Trophoblast cell (in vitro differentiated cells and primary cell): ENCODE measurements around the gene DRC7.

Experiments
- DNase-seq, 2 donors: peaks; one replicate each; pipeline ENCODE4 v3.0.0-alpha.2; 2016
- H2AFZ ChIP-seq: 2 replicates; pipeline ENCODE4 v1.6.1; 2013; ENCODE audit warnings: low read length, moderate library complexity, mild to moderate bottlenecking; ENCODE audit not compliant: insufficient read depth, poor library complexity
- H2AK5ac ChIP-seq: 2 replicates; pipeline ENCODE4 v1.6.1; 2013; ENCODE audit warnings: mild to moderate bottlenecking, low read length
- H2BK120ac ChIP-seq: 2 replicates; pipeline ENCODE4 v1.6.1; 2013; ENCODE audit warnings: low read length, mild to moderate bottlenecking, moderate library complexity; ENCODE audit not compliant: insufficient read depth, poor library complexity
- H2BK12ac ChIP-seq: 2 replicates; pipeline ENCODE4 v1.6.1; 2013; ENCODE audit warnings: mild to moderate bottlenecking, low read length, moderate library complexity
- H2BK5ac ChIP-seq: 2 replicates; pipeline ENCODE4 v1.6.1; 2013; ENCODE audit warnings: low read length, low read depth, moderate library complexity, mild to moderate bottlenecking; ENCODE audit not compliant: poor library complexity
- H3K14ac ChIP-seq: 2 replicates; pipeline ENCODE4 v1.6.1; 2013; ENCODE audit warnings: mild to moderate bottlenecking, low read length
- H3K18ac ChIP-seq: 2 replicates; pipeline ENCODE4 v1.6.1; 2013; ENCODE audit warnings: mild to moderate bottlenecking, low read length
- H3K23ac ChIP-seq: 2 replicates; pipeline ENCODE4 v1.6.1; 2013; ENCODE audit warnings: low read length
- H3K27ac ChIP-seq: 2 replicates; pipeline ENCODE4 v1.5.1; 2013; ENCODE audit warnings: low read depth, mild to moderate bottlenecking, inconsistent platforms, low read length, moderate library complexity
- H3K27me3 ChIP-seq: 2 replicates; pipeline ENCODE4 v1.6.1; 2013; ENCODE audit warnings: inconsistent platforms, mild to moderate bottlenecking, low read length, moderate library complexity; ENCODE audit not compliant: insufficient read depth
- H3K36me3 ChIP-seq, 2 experiments: 1 replicate in 1 of 2; 2 replicates in 1 of 2; pipeline ENCODE4 v1.6.1; 2013; ENCODE audit warnings: low read length in 2 of 2, mild to moderate bottlenecking in 2 of 2, moderate library complexity in 1 of 2; ENCODE audit not compliant: insufficient read depth in 2 of 2, control insufficient read depth in 1 of 2
- H3K4ac ChIP-seq: 2 replicates; pipeline ENCODE4 v1.6.1; 2013; ENCODE audit warnings: low read depth, mild to moderate bottlenecking, low read length, moderate library complexity
- H3K4me1 ChIP-seq, 2 experiments: 1 replicate in 1 of 2; 2 replicates in 1 of 2; pipeline ENCODE4 v1.6.1; 2013; ENCODE audit warnings: low read length in 2 of 2, mild to moderate bottlenecking in 2 of 2, moderate library complexity in 1 of 2; ENCODE audit not compliant: insufficient read depth in 2 of 2, control insufficient read depth in 1 of 2
- H3K4me2 ChIP-seq: 2 replicates; pipeline ENCODE4 v1.6.1; 2013; ENCODE audit warnings: inconsistent platforms, mild to moderate bottlenecking, low read length, moderate library complexity
- H3K4me3 ChIP-seq: 2 replicates; pipeline ENCODE4 v1.5.1; 2013; ENCODE audit warnings: mild to moderate bottlenecking, low read depth, low read length, inconsistent platforms
- H3K79me1 ChIP-seq: one replicate; pipeline ENCODE4 v1.6.1; 2013; ENCODE audit warnings: low read length
- H3K79me2 ChIP-seq: 2 replicates; pipeline ENCODE4 v1.6.1; 2013; ENCODE audit warnings: low read length, mild to moderate bottlenecking; ENCODE audit not compliant: control insufficient read depth, insufficient read depth, poor library complexity
- H3K9ac ChIP-seq: 2 replicates; pipeline ENCODE4 v1.6.1; 2013; ENCODE audit warnings: mild to moderate bottlenecking, low read length
- H3K9me3 ChIP-seq: 2 replicates; pipeline ENCODE4 v1.6.1; 2013; ENCODE audit warnings: low read depth, mild to moderate bottlenecking, control low read depth, inconsistent platforms, low read length; ENCODE audit not compliant: insufficient read depth
- H4K12ac ChIP-seq: 2 replicates; pipeline ENCODE4 v1.6.1; 2013; ENCODE audit warnings: low read depth, mild to moderate bottlenecking, low read length, moderate library complexity
- H4K8ac ChIP-seq: 2 replicates; pipeline ENCODE4 v1.6.1; 2013; ENCODE audit warnings: low read depth, mild to moderate bottlenecking, low read length, moderate library complexity
- H4K91ac ChIP-seq: one replicate; pipeline ENCODE4 v1.6.1; 2013; ENCODE audit warnings: low read depth, mild to moderate bottlenecking, low read length, moderate library complexity
- WGBS: extraction: QIAGEN DNeasy Blood & Tissue Kit; methylation state at CpG from one replicate; pipeline ENCODE4 v1.1.7; 2013; ENCODE audit warnings: missing lambda C conversion rate; ENCODE audit not compliant: insufficient read length, insufficient coverage; ENCODE audit errors: extremely low coverage; 5-methylcytosine and 5-hydroxymethylcytosine counted together

DRC7 gene

GRCh38 chr16:57681950-57682728 is 12.5 kb upstream of the DRC7 start:
- Histone ChIP-seq H3K9me3 (peaks cover 2% of the 10 kb centered on the region), H4K8ac (no peak overlapping the region), H3K36me3 (no peaks in the 10 kb centered on the region), H3K18ac (no peak overlapping the region), H4K91ac (no peak overlapping the region), H3K4me1 (no peaks in the 10 kb centered on the region), H2BK120ac (no peak overlapping the region), H3K14ac (no peak overlapping the region), H3K9ac (no peak overlapping the region), H2AFZ (no peak overlapping the region), H3K79me1 (no peaks in the 10 kb centered on the region), H3K23ac (no peak overlapping the region), H3K27me3 (no peaks in the 10 kb centered on the region), H4K12ac (no peak overlapping the region), H3K4me2 (no peak overlapping the region), H2AK5ac (no peak overlapping the region), H2BK5ac (no peak overlapping the region), H3K4ac (no peak overlapping the region), H3K4me3 (no peak overlapping the region), H2BK12ac (no peak overlapping the region), H3K27ac (no peak overlapping the region), H3K79me2 (no peaks in the 10 kb centered on the region)
- DNase-seq = no peak
- WGBS = no CpG with 5 or more reads among the region's 13 CpGs

- H3K79me1 ChIP-seq = no peaks in the 10 kb centered on the region
- H3K4me2 ChIP-seq = no peak overlapping the region
- no peak overlapping the region for H4K8ac ChIP-seq
- no peak overlapping the region for H2AFZ ChIP-seq
- peaks cover 2% of the 10 kb centered on the region for H3K9me3 ChIP-seq
- no CpG with 5 or more reads among the region's 11 CpGs for WGBS
- no peak overlapping the region for H4K12ac ChIP-seq
- no peak overlapping the region for H4K91ac ChIP-seq
- no peak overlapping the region for H2BK5ac ChIP-seq
- no peak overlapping the region for H2BK12ac ChIP-seq
- no peak overlapping the region for H3K23ac ChIP-seq
- H3K14ac ChIP-seq = no peak overlapping the region
- no peak overlapping the region for H3K4ac ChIP-seq
- no peak overlapping the region for H2BK120ac ChIP-seq
- DNase-seq = no peak
- no peaks in the 10 kb centered on the region for H3K36me3 ChIP-seq
- H3K4me1 ChIP-seq = no peaks in the 10 kb centered on the region
- no peak overlapping the region for H3K18ac ChIP-seq
- H3K27me3 ChIP-seq = no peaks in the 10 kb centered on the region
- H3K27ac ChIP-seq = no peak overlapping the region
- H3K79me2 ChIP-seq = no peaks in the 10 kb centered on the region
- no peak overlapping the region for H3K9ac ChIP-seq
- no peak overlapping the region for H3K4me3 ChIP-seq
- H2AK5ac ChIP-seq = no peak overlapping the region
These were observed 11.6 kb upstream of the DRC7 start for GRCh38 chr16:57682809-57683635.

- H2BK5ac ChIP-seq = no peak overlapping the region
- WGBS = no CpG with 5 or more reads among the region's 18 CpGs
These were observed 10.7 kb upstream of the DRC7 start for GRCh38 chr16:57683636-57684545.

GRCh38 chr16:57684626-57685358 is 9.8 kb upstream of the DRC7 start:
- Histone ChIP-seq H4K91ac (no peak overlapping the region), H3K14ac (no peak overlapping the region), H3K18ac (no peak overlapping the region), H3K4me2 (no peak overlapping the region), H3K9ac (no peak overlapping the region), H3K4ac (no peak overlapping the region), H3K4me3 (no peak overlapping the region), H3K79me1 (no peaks in the 10 kb centered on the region), H3K27me3 (no peaks in the 10 kb centered on the region), H3K23ac (no peak overlapping the region), H3K4me1 (peaks cover 2 to 4% of the 10 kb centered on the region in 2 experiments), H2BK120ac (no peak overlapping the region), H2BK5ac (no peak overlapping the region), H3K79me2 (no peaks in the 10 kb centered on the region), H4K8ac (no peak overlapping the region), H2BK12ac (no peak overlapping the region), H2AK5ac (no peak overlapping the region), H3K9me3 (peaks cover 2% of the 10 kb centered on the region), H3K36me3 (no peaks in the 10 kb centered on the region), H3K27ac (no peak overlapping the region), H4K12ac (no peak overlapping the region), H2AFZ (no peak overlapping the region)
- DNase-seq = no peak
- no CpG with 5 or more reads among the region's 8 CpGs for WGBS

More at GRCh38 chr16:57683636-57684545, 10.7 kb upstream of the DRC7 start:
- Histone ChIP-seq H3K23ac (no peak overlapping the region), H3K4me2 (no peak overlapping the region), H2AK5ac (no peak overlapping the region), H2BK12ac (no peak overlapping the region), H3K27me3 (no peaks in the 10 kb centered on the region), H4K91ac (no peak overlapping the region), H3K36me3 (no peaks in the 10 kb centered on the region), H3K27ac (no peak overlapping the region), H3K4ac (no peak overlapping the region), H3K9ac (no peak overlapping the region), H2BK120ac (no peak overlapping the region), H3K79me1 (no peaks in the 10 kb centered on the region), H4K12ac (no peak overlapping the region), H2AFZ (no peak overlapping the region), H3K79me2 (no peaks in the 10 kb centered on the region), H3K18ac (no peak overlapping the region), H3K4me1 (no peaks in the 10 kb centered on the region), H3K14ac (no peak overlapping the region), H3K4me3 (no peak overlapping the region), H4K8ac (no peak overlapping the region), H3K9me3 (peaks cover 2% of the 10 kb centered on the region)
- DNase-seq = no peak
